OCI-LY1 (cell line): ENCODE results near the gene OR14A16.

Experiments
- EZH2 ChIP-seq: fragments of 200-600 bp; sonication (generic), shearing (Covaris generic); IDR thresholded peaks from 2 replicates; pipeline ENCODE4 v1.8.0; 2017; ENCODE audit warnings: borderline replicate concordance, mixed run types, mild to moderate bottlenecking, antibody characterized with exemption, low read length, moderate library complexity, mixed read lengths
- TF ChIP-seq, protein P1 (sequence below): fragments of 200-600 bp; sonication (generic), shearing (Covaris generic); IDR thresholded peaks from 2 replicates; pipeline ENCODE4 v1.5.1; 2017; ENCODE audit warnings: mild to moderate bottlenecking, antibody characterized with exemption, low read length, moderate library complexity, mixed read lengths

DNA sequence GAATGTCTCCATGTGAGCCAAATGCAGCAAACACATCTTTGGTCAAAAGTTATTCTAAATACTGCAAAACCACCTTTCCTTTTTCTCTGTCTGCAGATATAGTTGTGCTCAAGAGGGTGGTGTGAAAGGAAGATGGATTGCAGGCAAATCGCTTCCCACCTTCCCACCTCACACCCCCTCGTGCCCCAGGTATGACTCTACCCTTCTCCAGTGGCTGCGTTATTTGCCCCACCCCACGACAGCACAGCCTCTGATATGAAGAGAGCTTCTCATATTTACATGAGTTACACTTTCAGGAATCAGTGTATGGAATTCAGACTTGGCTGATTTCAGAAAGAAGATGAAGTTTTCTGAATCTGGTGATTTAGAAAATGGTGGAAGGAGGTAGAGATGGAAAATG, 38.8 kb upstream of the OR14A16 start:
- TF ChIP-seq, protein P1, sequence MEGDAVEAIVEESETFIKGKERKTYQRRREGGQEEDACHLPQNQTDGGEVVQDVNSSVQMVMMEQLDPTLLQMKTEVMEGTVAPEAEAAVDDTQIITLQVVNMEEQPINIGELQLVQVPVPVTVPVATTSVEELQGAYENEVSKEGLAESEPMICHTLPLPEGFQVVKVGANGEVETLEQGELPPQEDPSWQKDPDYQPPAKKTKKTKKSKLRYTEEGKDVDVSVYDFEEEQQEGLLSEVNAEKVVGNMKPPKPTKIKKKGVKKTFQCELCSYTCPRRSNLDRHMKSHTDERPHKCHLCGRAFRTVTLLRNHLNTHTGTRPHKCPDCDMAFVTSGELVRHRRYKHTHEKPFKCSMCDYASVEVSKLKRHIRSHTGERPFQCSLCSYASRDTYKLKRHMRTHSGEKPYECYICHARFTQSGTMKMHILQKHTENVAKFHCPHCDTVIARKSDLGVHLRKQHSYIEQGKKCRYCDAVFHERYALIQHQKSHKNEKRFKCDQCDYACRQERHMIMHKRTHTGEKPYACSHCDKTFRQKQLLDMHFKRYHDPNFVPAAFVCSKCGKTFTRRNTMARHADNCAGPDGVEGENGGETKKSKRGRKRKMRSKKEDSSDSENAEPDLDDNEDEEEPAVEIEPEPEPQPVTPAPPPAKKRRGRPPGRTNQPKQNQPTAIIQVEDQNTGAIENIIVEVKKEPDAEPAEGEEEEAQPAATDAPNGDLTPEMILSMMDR: no peak
- no peak for TF ChIP-seq EZH2
